Activated naive CD8-positive, alpha-beta T cell (primary cell): ENCODE measurements around the gene GNL3.

Source experiments
- H3K27ac Mint-ChIP-seq: one replicate; pipeline ENCODE4 v1.8.0; 2021; ENCODE audit warnings: mixed read lengths
- H3K27me3 Mint-ChIP-seq: one replicate; pipeline ENCODE4 v1.8.0; 2021; ENCODE audit warnings: mixed read lengths
- H3K36me3 Mint-ChIP-seq: one replicate; pipeline ENCODE4 v1.8.0; 2021; ENCODE audit warnings: mixed read lengths
- H3K4me1 Mint-ChIP-seq: one replicate; pipeline ENCODE4 v1.8.0; 2021; ENCODE audit warnings: low read depth, mixed read lengths
- H3K4me3 Mint-ChIP-seq: one replicate; pipeline ENCODE4 v1.8.0; 2021; ENCODE audit warnings: mild to moderate bottlenecking, mixed read lengths
- H3K9me3 Mint-ChIP-seq: one replicate; pipeline ENCODE4 v1.8.0; 2021; ENCODE audit warnings: low read depth, mixed read lengths

The GNL3 gene

GRCh38 chr3:52703341-52703740 is 17.5 kb downstream of the GNL3 start:
- H3K4me3 Mint-ChIP-seq = peak overlapping the region; percentile 96
- H3K27me3 Mint-ChIP-seq = no peaks in the 10 kb centered on the region
- H3K9me3 Mint-ChIP-seq = no peaks in the 10 kb centered on the region
- peaks cover 34% of the 10 kb centered on the region for H3K4me1 Mint-ChIP-seq
- no peaks in the 10 kb centered on the region for H3K36me3 Mint-ChIP-seq
- H3K27ac Mint-ChIP-seq = no peak overlapping the region

- Mint-ChIP-seq H3K36me3 (no peaks in the 10 kb centered on the region), H3K27me3 (no peaks in the 10 kb centered on the region), H3K9me3 (no peaks in the 10 kb centered on the region), H3K27ac (peak overlapping the region; percentile 93), H3K4me1 (peaks cover 36% of the 10 kb centered on the region), H3K4me3 (peak overlapping the region; percentile 96)
Observed at GRCh38 chr3:52704611-52705437, 19.0 kb downstream of the GNL3 start.

GRCh38 chr3:52705438-52705687 is 19.5 kb downstream of the GNL3 start:
- peak overlapping the region; percentile 93 for H3K27ac Mint-ChIP-seq
- H3K27me3 Mint-ChIP-seq = no peaks in the 10 kb centered on the region
- H3K9me3 Mint-ChIP-seq = no peaks in the 10 kb centered on the region
- peaks cover 33% of the 10 kb centered on the region for H3K4me1 Mint-ChIP-seq
- H3K36me3 Mint-ChIP-seq = no peaks in the 10 kb centered on the region
- peak overlapping the region; percentile 96 for H3K4me3 Mint-ChIP-seq

- Mint-ChIP-seq H3K27ac (peak within 1 kb of the TSS; percentile 93), H3K4me3 (peak within 1 kb of the TSS; percentile 96), H3K9me3 (no peaks in the 10 kb centered on the region)
Observed at GRCh38 chr3:52705688-52706686, 20.2 kb downstream of the GNL3 start, which contains the start of the genes GLT8D1 and SPCS1. Gene GLT8D1, minus strand, starts transcription at chr3:52705791. Its CDS starts 5,331 bp downstream, at chr3:52700460. Gene SPCS1, plus strand, starts transcription at chr3:52706106. Its CDS starts 141 bp downstream, at chr3:52706247.

GRCh38 chr3:52707585-52707984 is 21.8 kb downstream of the GNL3 start:
- H3K36me3 Mint-ChIP-seq = peaks cover 4% of the 10 kb centered on the region

More at GRCh38 chr3:52705688-52706686, 20.2 kb downstream of the GNL3 start, which contains the start of the genes GLT8D1 and SPCS1:
- peaks cover 33% of the 10 kb centered on the region for H3K4me1 Mint-ChIP-seq
- no peaks in the 10 kb centered on the region for H3K27me3 Mint-ChIP-seq
- H3K36me3 Mint-ChIP-seq = no peaks in the 10 kb centered on the region

GRCh38 chr3:52710512-52710911 is 24.7 kb downstream of the GNL3 start:
- H3K4me1 Mint-ChIP-seq = peaks cover 17% of the 10 kb centered on the region
- H3K36me3 Mint-ChIP-seq = peaks cover 4% of the 10 kb centered on the region
- H3K4me3 Mint-ChIP-seq = no peak overlapping the region
- no peak overlapping the region for H3K27ac Mint-ChIP-seq
- H3K27me3 Mint-ChIP-seq = no peaks in the 10 kb centered on the region
- H3K9me3 Mint-ChIP-seq = no peaks in the 10 kb centered on the region

More at GRCh38 chr3:52707585-52707984, 21.8 kb downstream of the GNL3 start:
- Mint-ChIP-seq H3K9me3 (no peaks in the 10 kb centered on the region), H3K27me3 (no peaks in the 10 kb centered on the region), H3K4me1 (peaks cover 29% of the 10 kb centered on the region), H3K27ac (peak overlapping the region; percentile 66), H3K4me3 (peak overlapping the region; percentile 96)

- Mint-ChIP-seq H3K4me3 (no peak overlapping the region), H3K9me3 (no peaks in the 10 kb centered on the region), H3K27me3 (no peaks in the 10 kb centered on the region), H3K27ac (peak overlapping the region; percentile 28), H3K36me3 (peaks cover 4% of the 10 kb centered on the region), H3K4me1 (peaks cover 9% of the 10 kb centered on the region)
Observed at GRCh38 chr3:52712291-52713212, 26.7 kb downstream of the GNL3 start.

- Mint-ChIP-seq H3K4me3 (no peak overlapping the region), H3K27ac (no peak overlapping the region), H3K36me3 (peaks cover 4% of the 10 kb centered on the region), H3K9me3 (no peaks in the 10 kb centered on the region), H3K27me3 (no peaks in the 10 kb centered on the region), H3K4me1 (peaks cover 2% of the 10 kb centered on the region)
Observed at GRCh38 chr3:52714335-52715302, 28.8 kb downstream of the GNL3 start.

- Mint-ChIP-seq H3K27ac (no peak overlapping the region), H3K27me3 (no peaks in the 10 kb centered on the region), H3K36me3 (peaks cover 4% of the 10 kb centered on the region), H3K4me3 (no peak overlapping the region), H3K9me3 (no peaks in the 10 kb centered on the region), H3K4me1 (peaks cover 13% of the 10 kb centered on the region)
Observed at GRCh38 chr3:52715714-52716305, 30.0 kb downstream of the GNL3 start.

- Mint-ChIP-seq H3K36me3 (peaks cover 2% of the 10 kb centered on the region), H3K27ac (peak overlapping the region; percentile 37), H3K4me3 (no peak overlapping the region), H3K4me1 (peaks cover 28% of the 10 kb centered on the region), H3K27me3 (no peaks in the 10 kb centered on the region), H3K9me3 (no peaks in the 10 kb centered on the region)
Observed at GRCh38 chr3:52719618-52720017, 33.8 kb downstream of the GNL3 start.

GRCh38 chr3:52721002-52721729 is 35.3 kb downstream of the GNL3 start:
- H3K27ac Mint-ChIP-seq = peak overlapping the region; percentile 87
- H3K27me3 Mint-ChIP-seq = no peaks in the 10 kb centered on the region
- H3K4me3 Mint-ChIP-seq = peak overlapping the region; percentile 61
- peaks cover 28% of the 10 kb centered on the region for H3K4me1 Mint-ChIP-seq
- H3K9me3 Mint-ChIP-seq = no peaks in the 10 kb centered on the region
- peaks cover 2% of the 10 kb centered on the region for H3K36me3 Mint-ChIP-seq

- Mint-ChIP-seq H3K4me3 (no peak overlapping the region), H3K27ac (peak overlapping the region; percentile 87), H3K27me3 (no peaks in the 10 kb centered on the region), H3K4me1 (peaks cover 28% of the 10 kb centered on the region), H3K36me3 (peaks cover 2% of the 10 kb centered on the region), H3K9me3 (no peaks in the 10 kb centered on the region)
Observed at GRCh38 chr3:52721730-52722008, 35.8 kb downstream of the GNL3 start.

- no peak overlapping the region for H3K4me3 Mint-ChIP-seq
- no peak overlapping the region for H3K27ac Mint-ChIP-seq
- H3K27me3 Mint-ChIP-seq = no peaks in the 10 kb centered on the region
- peaks cover 28% of the 10 kb centered on the region for H3K4me1 Mint-ChIP-seq
- peaks cover 2% of the 10 kb centered on the region for H3K36me3 Mint-ChIP-seq
- no peaks in the 10 kb centered on the region for H3K9me3 Mint-ChIP-seq
Observed at GRCh38 chr3:52722491-52722890, 36.7 kb downstream of the GNL3 start.
